Measurements from ENCODE around the gene RBBP4.

DNA sequence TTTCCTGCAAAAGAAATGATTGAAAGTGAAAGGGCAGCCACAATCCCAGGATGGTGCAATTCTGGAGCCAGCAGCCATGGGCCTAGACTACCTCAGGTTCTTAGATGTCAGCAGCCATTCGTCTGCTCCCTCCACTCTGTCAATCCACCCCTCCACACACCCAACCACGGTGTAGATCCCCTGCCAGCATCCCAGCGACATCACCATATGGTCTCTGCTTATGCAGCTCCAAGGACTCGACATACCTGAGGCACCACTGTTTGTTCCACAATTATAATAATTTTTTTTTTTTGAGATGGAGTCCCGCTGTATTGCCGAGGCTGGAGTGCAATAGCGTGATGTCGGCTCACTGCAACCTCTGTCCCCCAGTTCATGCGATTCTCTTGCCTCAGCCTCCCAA is 45.0 kb downstream of the RBBP4 start:
- TF ChIP-seq GATA2 (IDR thresholded peaks at IDR 0.05; ENCODE audit: low read depth, low read length) (no peak), GATA3 (IDR thresholded peaks at IDR 0.05; ENCODE audit: low read depth, low read length) (no peak)

Data from SH-SY5Y (cell line).